HEK293T (cell line): Measurements from ENCODE around the gene CSPG5.

Source experiments
- FOXA1 ChIP-seq: fragments of 450-650 bp; IDR thresholded peaks from 2 replicates; pipeline ENCODE4 v1.6.1; 2016; ENCODE audit warnings: mild to moderate bottlenecking
- FOXK2 ChIP-seq: fragments of 450-650 bp; IDR thresholded peaks from 2 replicates; pipeline ENCODE4 v1.6.1; 2016; ENCODE audit warnings: mild to moderate bottlenecking
- FOXM1 ChIP-seq: fragments of 450-650 bp; IDR thresholded peaks from 2 replicates; pipeline ENCODE4 v1.6.1; 2017; ENCODE audit warnings: mild to moderate bottlenecking, borderline replicate concordance
- HDGF ChIP-seq: fragments of 450-650 bp; IDR thresholded peaks from 2 replicates; pipeline ENCODE4 v1.6.1; 2017; ENCODE audit warnings: antibody characterized with exemption, borderline replicate concordance
- NFRKB ChIP-seq: fragments of 450-650 bp; IDR thresholded peaks from 2 replicates; pipeline ENCODE4 v1.6.1; 2016; ENCODE audit warnings: mild to moderate bottlenecking, moderate library complexity
- SP1 ChIP-seq: fragments of 450-650 bp; IDR thresholded peaks from 2 replicates; pipeline ENCODE4 v1.6.1; 2017
- SUZ12 ChIP-seq: fragments of 450-650 bp; IDR thresholded peaks from 2 replicates; pipeline ENCODE4 v1.6.1; 2016; ENCODE audit warnings: mild to moderate bottlenecking
- TARDBP ChIP-seq: fragments of 450-650 bp; IDR thresholded peaks from 2 replicates; pipeline ENCODE4 v1.6.1; 2016
- ZNF384 ChIP-seq: fragments of 450-650 bp; IDR thresholded peaks from 2 replicates; pipeline ENCODE4 v1.6.1; 2016

DNA sequence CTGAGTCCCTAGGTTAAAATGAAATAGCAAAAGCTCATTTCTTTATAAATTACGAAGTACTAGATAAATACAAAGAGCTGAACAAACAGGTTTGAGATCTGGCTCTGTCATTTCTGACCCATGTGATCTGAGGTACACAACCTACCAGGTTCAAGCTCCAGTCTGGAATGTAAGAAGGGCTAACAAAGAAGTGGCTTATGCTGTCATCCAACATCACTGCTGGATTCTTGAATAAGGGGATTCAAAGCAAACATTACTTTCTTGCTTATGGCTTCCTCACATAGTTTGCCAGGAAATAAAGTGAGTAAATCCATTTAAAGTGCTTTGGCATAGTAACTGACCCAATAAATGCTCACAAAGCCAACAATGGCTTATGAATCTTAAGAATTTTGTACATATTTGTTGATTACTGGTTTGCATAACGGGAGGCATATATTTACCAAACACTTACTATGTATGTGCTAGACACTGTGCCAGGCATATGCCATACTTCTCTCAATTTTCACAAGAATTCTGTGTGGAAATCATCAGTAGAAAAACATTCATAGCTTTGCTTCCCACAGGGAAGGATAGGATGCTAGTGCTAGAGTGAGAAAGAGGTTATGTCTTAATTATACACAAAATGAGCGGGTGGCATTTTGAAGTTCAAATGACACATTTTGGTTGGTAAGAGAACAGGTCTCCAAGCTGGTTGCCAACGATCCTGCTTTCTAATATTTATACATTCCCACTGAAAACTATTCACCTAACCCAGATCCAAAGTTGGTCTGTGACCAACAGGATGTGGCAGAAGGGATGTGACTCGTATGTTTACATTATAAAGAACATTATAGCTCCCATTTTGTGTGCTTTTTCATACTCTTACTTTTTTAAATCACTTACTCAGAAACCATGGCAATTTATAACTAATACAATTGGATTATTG, 38.7 kb upstream of the CSPG5 start:
- TF ChIP-seq HDGF (no peak), SUZ12 (no peak), NFRKB (no peak), FOXK2 (no peak), ZNF384 (no peak), SP1 (no peak), TARDBP (no peak), FOXA1 (no peak), FOXM1 (no peak)
